Measurements from ENCODE around the gene KCNH2.

Gene KCNH2

GRCh38 chr7:150992051-150992640, 14.0 kb upstream of the KCNH2 start:
- H3K27ac ChIP-seq: no peak overlapping the region
- ChIA-PET CTCF (no interaction called here), POLR2A (ENCODE audit: low non-redundant PET) (no interaction called here)
- TF ChIP-seq, protein P1, sequence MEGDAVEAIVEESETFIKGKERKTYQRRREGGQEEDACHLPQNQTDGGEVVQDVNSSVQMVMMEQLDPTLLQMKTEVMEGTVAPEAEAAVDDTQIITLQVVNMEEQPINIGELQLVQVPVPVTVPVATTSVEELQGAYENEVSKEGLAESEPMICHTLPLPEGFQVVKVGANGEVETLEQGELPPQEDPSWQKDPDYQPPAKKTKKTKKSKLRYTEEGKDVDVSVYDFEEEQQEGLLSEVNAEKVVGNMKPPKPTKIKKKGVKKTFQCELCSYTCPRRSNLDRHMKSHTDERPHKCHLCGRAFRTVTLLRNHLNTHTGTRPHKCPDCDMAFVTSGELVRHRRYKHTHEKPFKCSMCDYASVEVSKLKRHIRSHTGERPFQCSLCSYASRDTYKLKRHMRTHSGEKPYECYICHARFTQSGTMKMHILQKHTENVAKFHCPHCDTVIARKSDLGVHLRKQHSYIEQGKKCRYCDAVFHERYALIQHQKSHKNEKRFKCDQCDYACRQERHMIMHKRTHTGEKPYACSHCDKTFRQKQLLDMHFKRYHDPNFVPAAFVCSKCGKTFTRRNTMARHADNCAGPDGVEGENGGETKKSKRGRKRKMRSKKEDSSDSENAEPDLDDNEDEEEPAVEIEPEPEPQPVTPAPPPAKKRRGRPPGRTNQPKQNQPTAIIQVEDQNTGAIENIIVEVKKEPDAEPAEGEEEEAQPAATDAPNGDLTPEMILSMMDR (conservative IDR thresholded peaks at IDR 0.05; ENCODE audit: low read depth): no peak
- DNase-seq (ENCODE audit: low spot score): no peak

DNA sequence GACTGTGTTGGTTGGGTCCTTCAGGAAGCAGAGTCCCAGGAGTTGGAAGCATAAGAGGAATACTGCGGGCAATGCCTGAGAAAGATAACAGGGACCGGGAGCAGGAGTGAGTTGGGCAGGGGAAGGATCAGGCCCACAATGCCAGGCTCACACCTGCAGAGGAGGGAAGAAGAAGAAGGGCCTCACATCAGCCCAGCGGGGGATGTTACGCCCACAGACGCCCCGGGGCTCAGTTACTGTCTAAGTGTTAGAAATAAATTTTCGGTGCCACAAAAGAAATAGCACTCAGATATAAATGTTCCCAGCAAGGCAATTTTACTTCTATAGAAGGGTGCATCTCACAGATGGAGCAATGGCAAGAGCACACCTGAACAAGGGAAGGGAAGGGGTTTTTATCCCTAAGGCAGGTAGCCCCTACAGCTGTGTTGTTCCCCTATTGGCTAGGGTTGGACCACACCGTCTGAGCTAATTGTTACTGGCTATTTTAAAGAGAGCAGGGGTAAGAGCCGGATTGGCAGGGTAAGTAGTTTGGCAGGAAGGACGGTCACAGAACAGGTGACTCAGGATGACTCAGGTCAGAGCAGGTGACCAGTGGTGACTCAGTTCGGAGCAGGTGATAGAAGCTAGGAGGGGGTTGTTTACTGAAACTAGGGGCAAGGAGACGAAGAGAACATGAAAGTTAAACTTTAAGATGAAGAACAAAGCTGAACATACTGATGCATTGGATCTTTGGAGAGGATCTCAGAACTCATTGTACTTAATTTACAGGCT, 12.5 kb upstream of the KCNH2 start, which contains the start of gene NOS3:
Gene NOS3, plus strand, starts transcription at position 602 of the 771 bp plus-strand sequence. CDS start 2,787 bp downstream, outside the sequence.
- no peak for DNase-seq (ENCODE audit: low spot score)
- ChIA-PET POLR2A (ENCODE audit: low non-redundant PET) (no interaction called here), CTCF (no interaction called here)
- TF ChIP-seq, protein P1 (conservative IDR thresholded peaks at IDR 0.05; ENCODE audit: low read depth): no peak
- H3K27ac ChIP-seq: no peak within 1 kb of the TSS

DNA sequence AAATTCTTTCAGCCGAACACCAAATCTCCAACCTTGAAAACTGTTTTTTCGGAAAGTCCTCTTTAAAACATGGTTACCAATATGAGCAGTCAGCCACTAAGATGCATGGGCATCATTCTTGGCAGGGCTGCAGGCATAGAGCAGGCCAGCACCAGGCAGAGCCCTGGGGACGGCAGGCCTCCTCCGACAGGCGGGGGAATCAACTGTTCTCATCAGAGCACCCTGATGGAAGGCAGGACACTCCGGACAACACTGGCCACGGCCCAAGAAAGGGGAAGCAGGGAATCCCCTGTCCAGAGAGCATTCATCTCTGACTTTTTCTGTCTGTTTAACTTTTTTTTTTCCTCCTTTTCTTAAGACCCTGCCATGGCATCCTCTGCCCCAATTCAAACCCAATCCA, 11.3 kb upstream of the KCNH2 start:
- no peak overlapping the region for H3K27ac ChIP-seq
- TF ChIP-seq, protein P1 (conservative IDR thresholded peaks at IDR 0.05; ENCODE audit: low read depth): no peak
- DNase-seq (ENCODE audit: low spot score): no peak
- ChIA-PET CTCF (interaction anchor here (0.7 kb wide), 1 partner anchor 67 kb away, joined by 5 read pairs; no protein-coding TSS in a partner anchor), POLR2A (ENCODE audit: low non-redundant PET) (no interaction called here)

GRCh38 chr7:150988230-150989226, 10.4 kb upstream of the KCNH2 start:
- DNase-seq (ENCODE audit: low spot score): peak; percentile 37
- POLR2A ChIA-PET (ENCODE audit: low non-redundant PET): no interaction called here
- TF ChIP-seq, protein P1 (conservative IDR thresholded peaks at IDR 0.05; ENCODE audit: low read depth): peak; percentile 93
- CTCF ChIA-PET: interaction anchor here (0.7 to 0.8 kb wide), 3 partner anchors 26 to 90 kb away, joined by 3 to 5 read pairs (median 4); no protein-coding TSS in a partner anchor
- no peak overlapping the region for H3K27ac ChIP-seq

DNA sequence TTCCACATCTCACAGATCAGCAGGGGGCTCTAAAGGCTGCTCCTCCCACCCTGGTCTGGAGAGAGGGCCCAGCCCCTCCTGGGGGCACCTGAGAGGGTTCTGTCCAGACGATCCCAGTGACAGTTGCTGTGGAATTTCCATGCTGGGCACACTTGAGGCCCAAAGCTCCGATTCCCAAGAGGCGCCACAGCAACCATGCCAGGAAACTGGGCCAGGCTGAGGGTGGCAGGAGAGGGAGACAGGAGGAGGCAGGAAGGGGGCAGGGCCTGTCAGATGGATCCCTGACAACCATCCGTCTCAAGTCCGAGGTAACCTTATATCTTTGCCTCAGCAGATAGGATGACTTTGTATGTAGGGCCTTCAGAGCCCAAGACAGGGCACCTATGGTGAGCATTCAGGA, 8.4 kb upstream of the KCNH2 start:
- POLR2A ChIA-PET (ENCODE audit: low non-redundant PET): no interaction called here
- DNase-seq (ENCODE audit: low spot score): no peak
- H3K27ac ChIP-seq: no peak overlapping the region
- CTCF ChIA-PET: interaction anchor here (0.7 to 1.3 kb wide), 3 partner anchors 42 to 72 kb away, joined by 3 to 4 read pairs (median 3); no protein-coding TSS in a partner anchor
- TF ChIP-seq, protein P1 (conservative IDR thresholded peaks at IDR 0.05; ENCODE audit: low read depth): no peak

- POLR2A ChIA-PET (ENCODE audit: low non-redundant PET): no interaction called here
- CTCF ChIA-PET: interaction anchor here (0.6 to 1.3 kb wide), 8 partner anchors 22 to 1901 kb away, joined by 3 to 10 read pairs (median 4); no protein-coding TSS in a partner anchor
- TF ChIP-seq, protein P1 (conservative IDR thresholded peaks at IDR 0.05; ENCODE audit: low read depth): peak; percentile 84
- peak; percentile 42 for DNase-seq (ENCODE audit: low spot score)
- no peak overlapping the region for H3K27ac ChIP-seq
Observed at GRCh38 chr7:150986099-150986512, 8.0 kb upstream of the KCNH2 start.
